Measurements from ENCODE around the gene SLC38A11.

- TF ChIP-seq CTCF (IDR thresholded peaks at IDR 0.05) (no peak), POLR2A (IDR thresholded peaks at IDR 0.05) (no peak)
These were observed 47.3 kb upstream of the SLC38A11 start for GRCh38 chr2:165002638-165003037.
